Ishikawa (cell line): Measurements from ENCODE around the gene CELSR1.

Experiments used
- EGR1 ChIP-seq: IDR thresholded peaks from 2 replicates; pipeline ENCODE4 v1.6.1; 2012
- MAX ChIP-seq: IDR thresholded peaks from 2 replicates; pipeline ENCODE4 v1.6.1; 2012
- RAD21 ChIP-seq: IDR thresholded peaks from 2 replicates; pipeline ENCODE4 v1.6.1; 2012; ENCODE audit warnings: low read depth
- REST ChIP-seq: IDR thresholded peaks from 2 replicates; pipeline ENCODE4 v1.6.1; 2012; ENCODE audit warnings: low read depth, mild to moderate bottlenecking

GRCh38 chr22:46579751-46580449, 42.5 kb upstream of the CELSR1 start:
- TF ChIP-seq REST (no peak), MAX (no peak), EGR1 (no peak), RAD21 (no peak)
